Sigmoid colon (tissue), 7 donors: ENCODE data around the gene LAMA1. TPM values are rescaled to one million over a fixed set of nuclear protein-coding genes. Genes with fewer than 3 reads are reported as not detected.

Experiments used
- DNase-seq: peaks from one replicate; pipeline ENCODE4 v3.0.0-alpha.2; 2019
- H3K27ac ChIP-seq, 4 donors: fragments of 200-600 bp; sonication (generic); one replicate each; pipeline ENCODE4 v1.5.1; 2016 to 2019; ENCODE audit warnings: mild to moderate bottlenecking in 1 of 4
- H3K27me3 ChIP-seq, 3 donors: fragments of 200-600 bp; sonication (generic); one replicate each; pipeline ENCODE4 v1.5.1; 2019; ENCODE audit warnings: mild to moderate bottlenecking in 1 of 3
- H3K36me3 ChIP-seq, 4 donors: fragments of 200-600 bp; sonication (generic); one replicate each; pipeline ENCODE4 v1.5.1; 2016 to 2019
- H3K4me1 ChIP-seq, 4 donors: fragments of 200-600 bp; sonication (generic); one replicate each; pipeline ENCODE4 v1.5.1; 2017 to 2019
- H3K4me3 ChIP-seq, 4 donors: fragments of 200-600 bp; sonication (generic); one replicate each; pipeline ENCODE4 v1.5.1; 2017 to 2019; ENCODE audit warnings: mild to moderate bottlenecking in 2 of 4, moderate library complexity in 1 of 4
- H3K9me3 ChIP-seq, 4 donors: fragments of 200-600 bp in 3 of 4; sonication (generic) in 3 of 4; one replicate each; pipeline versions ENCODE4 v1.5.1 to v1.6.1; 2013 to 2019
- EP300 ChIP-seq, 4 donors: sonication (generic); formaldehyde crosslinking; IDR thresholded peaks; one replicate each; pipeline ENCODE4 v1.6.1; 2017; ENCODE audit warnings: antibody characterized with exemption in 4 of 4
- POLR2A ChIP-seq, 2 donors: fragments of 450-650 bp; IDR thresholded peaks; one replicate each; pipeline ENCODE4 v1.6.1; 2016; ENCODE audit warnings: antibody characterized with exemption in 2 of 2, mild to moderate bottlenecking in 2 of 2, moderate library complexity in 2 of 2
- POLR2AphosphoS5 ChIP-seq, 4 donors: sonication (generic); formaldehyde crosslinking; IDR thresholded peaks; one replicate each; pipeline ENCODE4 v1.6.1; 2017; ENCODE audit warnings: antibody characterized with exemption in 4 of 4
- WGBS, 2 donors: extraction: QIAGEN DNeasy Blood & Tissue Kit; methylation state at CpG; one replicate each; pipeline ENCODE4 v1.1.7; 2013; 5-methylcytosine and 5-hydroxymethylcytosine counted together
- intact Hi-C: fragments of 100-400 bp; cut with DNase I; formaldehyde crosslinking; loops from one replicate; pipeline ENCODE4 v1.15.1; 2023
- polyA plus RNA-seq, 3 donors: library from polyadenylated mRNA; stranded (reverse); fragments of 200-250 nt; gene quantifications; one replicate each; pipeline ENCODE4 v1.2.3, GENCODE V29; 2013
- total RNA-seq, 4 donors: library from RNA; depleted of rRNA; stranded (reverse); fragments of >200 nt; gene quantifications; one replicate each; pipeline ENCODE4 v1.1.0, GENCODE V29; 2016
- TF ChIP-seq, protein P1 (sequence below), 4 experiments: fragments of 450-650 bp in 3 of 4; fragments of 200-600 bp in 1 of 4; IDR thresholded peaks; one replicate each; pipeline ENCODE4 v1.5.1; 2016 to 2019; ENCODE audit warnings: antibody characterized with exemption in 4 of 4, mild to moderate bottlenecking in 3 of 4, moderate library complexity in 2 of 4
- donor health status: healthy with polysubstance abuse.
- donor health status: Bipolar disorder and iron deficiency.
- donor health status: healthy.

LAMA1 gene
- total and polyA plus RNA-seq, 7 donors: 0.27 to 19.2 (median 1.4) TPM

DNA sequence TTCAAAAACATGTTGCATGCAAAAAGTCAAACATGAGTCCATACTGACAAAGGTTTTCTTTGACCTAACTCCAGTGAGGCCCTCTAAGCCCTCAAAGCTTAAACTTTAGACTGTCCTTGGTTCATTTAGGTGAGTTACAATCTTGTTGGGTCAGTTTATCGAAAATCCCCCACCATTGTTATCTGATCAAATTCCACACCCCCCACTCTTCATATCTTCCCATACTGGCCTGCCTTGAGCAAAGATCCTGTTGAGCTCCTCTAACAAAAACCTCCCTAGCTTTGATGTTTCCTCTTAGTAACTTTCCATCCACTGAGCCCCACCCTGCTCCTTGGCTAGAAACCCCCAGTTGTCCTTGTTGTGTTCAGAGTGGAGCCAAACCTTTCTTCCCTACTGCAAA, 194.4 kb downstream of the LAMA1 start:
- no peak for DNase-seq
- TF ChIP-seq, protein P1, sequence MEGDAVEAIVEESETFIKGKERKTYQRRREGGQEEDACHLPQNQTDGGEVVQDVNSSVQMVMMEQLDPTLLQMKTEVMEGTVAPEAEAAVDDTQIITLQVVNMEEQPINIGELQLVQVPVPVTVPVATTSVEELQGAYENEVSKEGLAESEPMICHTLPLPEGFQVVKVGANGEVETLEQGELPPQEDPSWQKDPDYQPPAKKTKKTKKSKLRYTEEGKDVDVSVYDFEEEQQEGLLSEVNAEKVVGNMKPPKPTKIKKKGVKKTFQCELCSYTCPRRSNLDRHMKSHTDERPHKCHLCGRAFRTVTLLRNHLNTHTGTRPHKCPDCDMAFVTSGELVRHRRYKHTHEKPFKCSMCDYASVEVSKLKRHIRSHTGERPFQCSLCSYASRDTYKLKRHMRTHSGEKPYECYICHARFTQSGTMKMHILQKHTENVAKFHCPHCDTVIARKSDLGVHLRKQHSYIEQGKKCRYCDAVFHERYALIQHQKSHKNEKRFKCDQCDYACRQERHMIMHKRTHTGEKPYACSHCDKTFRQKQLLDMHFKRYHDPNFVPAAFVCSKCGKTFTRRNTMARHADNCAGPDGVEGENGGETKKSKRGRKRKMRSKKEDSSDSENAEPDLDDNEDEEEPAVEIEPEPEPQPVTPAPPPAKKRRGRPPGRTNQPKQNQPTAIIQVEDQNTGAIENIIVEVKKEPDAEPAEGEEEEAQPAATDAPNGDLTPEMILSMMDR (IDR thresholded peaks at IDR 0.05): no peak
- TF ChIP-seq EP300 (IDR thresholded peaks at IDR 0.05) (no peak), POLR2AphosphoS5 (IDR thresholded peaks at IDR 0.05) (no peak), POLR2A (IDR thresholded peaks at IDR 0.05) (no peak)
- Histone ChIP-seq H3K36me3 (no peaks in the 10 kb centered on the region), H3K4me1 (no peaks in the 10 kb centered on the region), H3K4me3 (no peak overlapping the region), H3K27ac (no peak overlapping the region), H3K27me3 (no peaks in the 10 kb centered on the region), H3K9me3 (no peaks in the 10 kb centered on the region)
- WGBS, 2 donors: 76 to 91% methylated on average over 1 of the region's 1 CpG
- intact Hi-C loops: loop anchor here (10.0 kb wide), 1 partner anchor 82 kb away; no protein-coding TSS in a partner anchor

DNA sequence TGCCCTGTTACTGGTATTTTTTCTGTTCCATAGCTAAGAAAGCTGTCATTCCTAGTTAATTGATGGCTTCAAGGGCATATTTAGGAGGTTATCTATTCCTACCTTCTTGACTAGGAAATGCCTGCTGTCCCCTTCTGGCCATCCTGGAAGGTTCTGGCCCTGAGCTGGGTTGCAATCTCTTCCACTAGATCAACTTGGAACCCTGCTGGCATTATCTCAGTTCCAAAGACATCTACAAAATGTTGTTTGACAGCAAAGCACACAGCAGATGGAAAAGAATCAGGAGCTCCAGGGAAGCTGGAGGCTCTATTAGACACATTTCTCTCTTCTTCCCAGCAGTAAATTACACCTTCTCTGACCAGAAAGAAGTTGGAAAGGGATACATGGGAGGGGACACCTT, 196.0 kb downstream of the LAMA1 start:
- H3K4me3 ChIP-seq: no peak overlapping the region
- intact Hi-C loops: loop anchor here (10.0 kb wide), 1 partner anchor 83 kb away; no protein-coding TSS in a partner anchor
- TF ChIP-seq POLR2AphosphoS5 (IDR thresholded peaks at IDR 0.05) (no peak), POLR2A (IDR thresholded peaks at IDR 0.05) (no peak), EP300 (IDR thresholded peaks at IDR 0.05) (no peak)
- TF ChIP-seq, protein P1 (IDR thresholded peaks at IDR 0.05): no peak
- H3K9me3 ChIP-seq: no peaks in the 10 kb centered on the region
- no peak for DNase-seq
- H3K36me3 ChIP-seq: no peaks in the 10 kb centered on the region
- no peak overlapping the region for H3K27ac ChIP-seq
- H3K27me3 ChIP-seq: no peaks in the 10 kb centered on the region
- H3K4me1 ChIP-seq: no peaks in the 10 kb centered on the region

DNA sequence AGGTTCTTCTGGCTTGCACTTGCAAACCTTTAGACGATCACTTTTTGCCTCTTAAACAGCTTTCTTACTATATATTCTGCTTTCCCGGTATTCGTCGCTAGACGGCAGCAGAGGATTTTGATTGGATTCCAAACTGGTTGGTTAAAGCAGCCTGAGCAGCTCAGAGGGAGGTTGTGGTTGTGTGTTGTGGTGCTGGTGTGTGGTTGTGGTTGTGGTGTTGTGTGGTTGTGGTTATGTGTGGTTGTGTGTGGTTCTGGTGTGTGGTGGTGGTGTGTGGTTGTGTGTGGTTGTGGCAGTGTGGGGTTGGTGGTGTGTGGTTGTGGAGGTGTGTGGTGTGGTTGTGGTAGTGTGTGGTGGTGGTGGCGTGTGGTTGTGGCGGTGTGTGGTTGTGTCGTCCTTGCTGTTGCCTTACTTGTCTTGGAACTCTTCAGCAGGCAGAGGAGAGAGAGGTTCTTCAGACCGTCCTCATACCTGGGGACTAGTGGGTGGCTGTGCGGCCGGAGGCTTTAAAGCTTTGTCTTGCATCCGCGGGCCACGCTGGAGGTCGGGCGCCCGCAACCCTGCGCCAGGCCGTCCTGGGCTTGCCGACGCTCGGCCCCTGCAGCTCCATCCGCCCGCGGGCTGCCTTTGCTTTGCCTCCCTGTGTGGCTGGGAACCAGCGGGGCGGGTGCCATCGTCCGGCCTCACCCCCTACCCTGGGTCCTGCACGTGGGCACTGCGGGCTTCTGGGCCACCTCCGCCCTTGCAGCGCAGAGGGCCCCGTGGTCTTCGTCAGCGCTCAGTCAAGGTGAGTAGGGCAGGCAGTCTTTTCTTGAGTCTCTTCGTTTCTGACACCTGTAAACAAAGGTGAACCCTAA, 197.3 kb downstream of the LAMA1 start:
- no peaks in the 10 kb centered on the region for H3K36me3 ChIP-seq
- H3K9me3 ChIP-seq: no peaks in the 10 kb centered on the region
- H3K27ac ChIP-seq: no peak overlapping the region
- H3K4me1 ChIP-seq: no peaks in the 10 kb centered on the region
- WGBS, 2 donors: 77 to 79% methylated on average over 37 of the region's 37 CpGs
- H3K4me3 ChIP-seq: no peak overlapping the region
- intact Hi-C loops: loop anchor here (1.0 to 10.0 kb wide), 2 partner anchors 84 to 257 kb away; no protein-coding TSS in a partner anchor
- no peak for DNase-seq
- H3K27me3 ChIP-seq: no peaks in the 10 kb centered on the region
- no peak for TF ChIP-seq POLR2AphosphoS5 (IDR thresholded peaks at IDR 0.05)
- TF ChIP-seq POLR2A (IDR thresholded peaks at IDR 0.05): no peak
- no peak for TF ChIP-seq EP300 (IDR thresholded peaks at IDR 0.05)
- TF ChIP-seq, protein P1 (IDR thresholded peaks at IDR 0.05): peak; percentile 37 to 68 (median 56)

DNA sequence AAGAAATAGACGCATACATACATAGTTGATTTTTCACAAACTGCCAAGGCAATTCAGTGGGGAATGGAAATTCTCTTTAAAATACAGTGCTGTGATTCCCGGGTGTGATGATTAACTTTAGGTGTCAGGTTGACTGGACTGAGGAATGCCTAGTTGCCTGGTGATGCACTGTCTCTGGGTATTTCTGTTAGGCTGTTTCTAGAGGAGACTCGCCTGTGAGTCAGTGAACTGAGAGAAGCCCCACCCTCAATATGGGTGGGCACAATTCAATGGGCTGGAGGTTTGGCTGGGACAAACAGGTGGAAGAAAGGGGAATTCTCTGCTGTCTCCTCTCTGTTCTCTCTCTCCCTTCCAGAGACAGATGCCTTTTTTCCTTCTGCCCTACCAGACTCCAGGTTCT, 200.5 kb downstream of the LAMA1 start:
- Histone ChIP-seq H3K4me3 (no peak overlapping the region), H3K9me3 (no peaks in the 10 kb centered on the region), H3K36me3 (no peaks in the 10 kb centered on the region), H3K27me3 (no peaks in the 10 kb centered on the region), H3K4me1 (no peaks in the 10 kb centered on the region), H3K27ac (no peak overlapping the region)
- intact Hi-C loops: no loop called here
- no peak for TF ChIP-seq POLR2AphosphoS5 (IDR thresholded peaks at IDR 0.05)
- no peak for TF ChIP-seq EP300 (IDR thresholded peaks at IDR 0.05)
- no peak for TF ChIP-seq POLR2A (IDR thresholded peaks at IDR 0.05)
- TF ChIP-seq, protein P1 (IDR thresholded peaks at IDR 0.05): no peak
- 79 to 89% methylated on average over 3 of the region's 3 CpGs for WGBS, 2 donors
- no peak for DNase-seq
